HG03175 (cell line): Measurements from ENCODE around the gene PCLO.
"Not testable (repeated sequence)": the region's sequence is repeated elsewhere in the genome, so short reads cannot be mapped to it uniquely, and the experiment has no call there.

Experiments
- ATAC-seq: cut with Tn5 transposase; IDR thresholded peaks from one replicate; pipeline ENCODE4 v1.9.1; 2021; ENCODE audit warnings: mild to moderate bottlenecking, moderate library complexity; ENCODE audit not compliant: unreplicated experiment

The PCLO gene

GRCh38 chr7:82965088-82966036 is 197.3 kb downstream of the PCLO start:
- ATAC-seq = no peak

- ATAC-seq = no peak
Measured at GRCh38 chr7:82964150-82964882, 198.4 kb downstream of the PCLO start.

GRCh38 chr7:82961240-82961639 is 201.4 kb downstream of the PCLO start:
- no peak for ATAC-seq

- no peak for ATAC-seq
Measured at GRCh38 chr7:82959528-82959927, 203.2 kb downstream of the PCLO start.

GRCh38 chr7:82957521-82957920 is 205.2 kb downstream of the PCLO start:
- ATAC-seq = no peak

- ATAC-seq = no peak
Measured at GRCh38 chr7:82953324-82954027, 209.2 kb downstream of the PCLO start.

- ATAC-seq = no peak
Measured at GRCh38 chr7:82950436-82950835, 212.2 kb downstream of the PCLO start.

GRCh38 chr7:82945480-82945879 is 217.2 kb downstream of the PCLO start:
- no peak for ATAC-seq

- no peak for ATAC-seq
Measured at GRCh38 chr7:82945056-82945455, 217.6 kb downstream of the PCLO start.

GRCh38 chr7:82932516-82932915 is 230.2 kb downstream of the PCLO start:
- no peak for ATAC-seq

GRCh38 chr7:82926477-82926876 is 236.2 kb downstream of the PCLO start:
- ATAC-seq = no peak

GRCh38 chr7:82925331-82925730 is 237.4 kb downstream of the PCLO start:
- no peak for ATAC-seq

- ATAC-seq = no peak
Measured at GRCh38 chr7:82906502-82906901, 256.2 kb downstream of the PCLO start.

- ATAC-seq = no peak
Measured at GRCh38 chr7:82904871-82905270, 257.8 kb downstream of the PCLO start.

- ATAC-seq = not testable (repeated sequence)
Measured at GRCh38 chr7:82901098-82901497, 261.6 kb downstream of the PCLO start.

GRCh38 chr7:82897500-82897899 is 265.2 kb downstream of the PCLO start:
- ATAC-seq = no peak

GRCh38 chr7:82894341-82894740 is 268.3 kb downstream of the PCLO start:
- ATAC-seq = not testable (repeated sequence)

- no peak for ATAC-seq
Measured at GRCh38 chr7:82886324-82886723, 276.4 kb downstream of the PCLO start.

- ATAC-seq = no peak
Measured at GRCh38 chr7:82865856-82866255, 296.8 kb downstream of the PCLO start.

- no peak for ATAC-seq
Measured at GRCh38 chr7:82859106-82859850, 303.4 kb downstream of the PCLO start.

GRCh38 chr7:82851121-82851520 is 311.6 kb downstream of the PCLO start:
- no peak for ATAC-seq
